Activated T-helper 9 cell treated with anti-CD3 and anti-CD28 coated beads, Interleukin-2, amount 50 U/mL, for 16 hours (primary cell): ENCODE results near the gene PERP.
"Not testable (repeated sequence)": the region's sequence is repeated elsewhere in the genome, so short reads cannot be mapped to it uniquely, and the experiment has no call there.

Experiments used
- DNase-seq: peaks from one replicate; pipeline ENCODE4 v3.0.0-alpha.2; 2020; ENCODE audit warnings: low read depth

PERP gene

DNA sequence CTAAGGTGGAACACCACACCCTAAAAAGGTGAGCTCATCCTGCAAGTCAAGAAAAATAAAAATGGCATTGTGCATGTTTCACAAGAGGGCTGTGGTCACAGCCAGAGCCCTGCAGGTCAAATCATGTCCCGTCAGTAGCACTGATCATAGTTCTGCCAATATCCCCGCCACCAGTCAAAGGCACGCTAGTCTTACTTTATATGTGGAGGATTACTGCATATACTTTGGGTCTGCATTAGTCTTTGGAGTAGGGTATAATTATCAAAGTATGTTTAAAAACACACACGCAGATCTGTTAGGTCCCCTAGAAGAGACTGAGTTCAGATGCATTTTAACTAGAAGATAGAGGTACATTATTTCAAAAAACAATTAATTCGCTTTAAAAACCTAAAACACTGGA, 1.8 kb downstream of the PERP start:
- no peak for DNase-seq

DNA sequence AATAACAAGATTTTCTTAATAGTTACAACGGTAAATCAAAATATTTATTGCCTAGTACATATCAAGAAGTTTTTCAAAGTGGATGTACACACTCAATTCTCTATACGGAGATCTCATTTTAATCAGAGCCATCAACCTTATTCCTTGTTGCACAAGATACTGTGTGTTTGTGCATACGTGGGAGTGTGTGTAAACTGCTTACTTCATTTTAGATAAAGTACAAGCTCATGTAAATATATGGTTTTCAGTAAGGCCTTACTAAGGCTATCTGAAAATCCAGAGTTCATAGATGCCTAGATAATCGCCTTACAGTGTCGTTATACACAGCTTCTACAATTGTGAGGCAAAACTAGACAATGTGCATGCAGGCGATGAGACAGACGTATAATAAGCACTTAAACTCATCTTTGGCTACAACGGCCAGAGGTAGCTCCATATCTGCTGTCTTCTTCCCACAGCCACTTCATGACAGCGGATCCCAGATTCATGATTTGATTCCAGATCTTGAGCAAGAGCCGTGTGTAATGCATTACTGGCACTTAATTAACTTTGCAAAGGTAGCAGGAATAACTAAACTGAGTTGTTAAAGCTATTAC, 2.5 kb downstream of the PERP start:
- no peak for DNase-seq

DNA sequence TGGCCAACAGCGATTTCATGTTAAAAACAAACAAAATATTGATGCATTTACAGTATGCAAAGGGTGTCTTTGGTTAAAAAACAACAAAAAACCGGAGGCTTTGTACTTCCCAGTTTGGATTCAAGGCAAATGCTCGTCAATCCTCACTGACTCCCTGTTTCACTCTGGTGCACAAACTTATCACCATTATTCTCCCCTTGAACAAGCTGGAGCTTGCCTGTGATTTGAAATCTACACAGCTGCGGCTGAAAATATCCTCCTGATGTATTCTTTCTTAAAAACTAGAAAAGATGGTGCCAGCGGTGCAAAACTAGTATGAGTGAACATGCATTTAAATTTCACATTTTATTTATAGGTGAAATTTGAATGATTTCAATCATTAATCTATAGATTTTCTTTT, 3.3 kb downstream of the PERP start:
- DNase-seq, result no peak

DNA sequence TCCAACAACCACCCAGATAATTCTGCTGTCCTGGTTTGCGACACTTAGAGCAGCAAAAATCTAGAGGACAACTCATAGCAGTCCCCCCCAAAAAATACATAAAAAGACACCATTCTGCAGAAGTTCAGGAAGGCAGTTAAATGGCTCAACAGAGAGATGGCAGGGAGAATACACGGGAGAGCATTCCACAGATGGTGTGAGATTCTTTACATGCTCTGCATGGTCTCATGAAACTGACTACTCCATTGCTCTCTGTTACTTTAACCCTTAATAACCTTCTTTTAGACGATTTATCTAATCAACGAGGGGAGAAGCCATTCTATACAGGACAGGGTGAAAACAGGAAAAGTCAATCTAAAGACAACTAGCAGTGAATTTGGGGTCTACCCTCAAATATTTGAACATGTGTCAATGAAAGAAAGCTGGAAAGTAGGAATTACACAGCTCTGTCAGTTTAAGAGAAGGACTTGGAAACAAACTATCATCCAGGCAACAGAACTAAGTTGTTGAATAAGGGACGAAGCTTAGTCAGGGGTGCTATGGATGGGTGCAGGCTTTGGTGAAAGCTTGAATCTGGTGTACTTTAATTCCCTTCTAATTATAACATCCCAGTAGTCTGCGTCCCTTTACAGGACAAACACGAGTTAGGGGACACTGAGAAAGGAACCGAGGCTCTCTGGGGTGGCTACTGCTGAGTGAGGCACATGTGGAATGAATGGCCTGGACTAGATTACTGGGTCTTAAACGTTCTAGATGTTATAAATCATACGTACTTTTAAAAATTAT, 5.1 kb downstream of the PERP start:
- no peak for DNase-seq

DNA sequence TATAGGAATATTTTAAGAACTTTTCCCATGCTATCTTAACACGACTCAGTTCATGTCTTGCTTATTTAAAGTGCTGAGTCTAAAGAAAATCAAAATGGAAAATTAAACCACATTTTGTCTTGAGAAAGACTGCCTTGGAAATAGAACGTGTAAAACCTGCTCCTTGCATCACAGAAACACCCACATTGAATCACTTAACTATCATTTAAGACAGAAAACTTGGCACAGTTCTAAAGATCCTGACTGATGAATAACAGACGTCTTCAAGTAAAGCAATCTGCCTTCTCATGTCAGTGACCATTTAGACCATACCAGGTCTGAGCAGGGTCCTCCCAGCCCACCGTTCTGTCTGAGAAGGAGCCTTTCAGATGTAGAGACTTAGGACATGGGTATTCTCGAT, 7.4 kb downstream of the PERP start:
- DNase-seq, result no peak

DNA sequence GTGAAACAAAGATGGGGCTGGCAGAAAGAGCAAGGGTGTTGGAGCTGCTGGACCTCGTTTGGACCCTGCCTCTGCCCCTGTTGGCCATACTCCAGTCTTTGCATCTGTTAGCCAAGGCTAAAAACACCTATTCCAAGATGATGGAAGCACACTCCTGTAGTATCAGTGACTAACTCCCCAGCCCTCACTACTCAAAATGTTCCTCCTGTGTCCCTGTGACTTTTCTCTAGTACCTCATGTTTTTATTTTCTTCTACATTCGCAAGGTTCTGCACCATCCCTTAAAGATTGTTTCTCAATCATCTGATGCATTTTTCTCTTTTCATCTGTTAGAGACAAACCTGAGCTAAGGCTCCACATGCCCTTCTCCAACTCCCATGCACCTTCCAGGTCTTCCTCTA, 8.9 kb downstream of the PERP start:
- no peak for DNase-seq

DNA sequence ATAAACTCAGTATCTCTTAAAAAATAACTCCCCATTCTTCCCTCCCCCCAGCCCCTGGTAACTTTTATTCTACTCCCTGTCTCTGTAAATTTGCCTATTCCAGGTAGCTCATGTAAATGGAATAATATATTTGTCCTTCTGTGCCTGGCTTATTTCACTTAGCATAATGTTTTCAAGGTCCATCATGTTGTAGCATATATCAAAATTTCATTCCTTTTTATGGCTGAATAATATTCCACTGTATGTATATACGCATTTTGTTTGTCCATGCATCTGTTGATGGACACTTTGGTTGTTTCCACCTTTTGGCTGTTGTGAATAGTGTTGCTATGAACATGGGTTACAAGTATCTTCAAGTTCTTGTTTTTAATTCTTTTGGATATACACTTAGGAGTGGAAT, 13.0 kb downstream of the PERP start:
- no peak for DNase-seq

DNA sequence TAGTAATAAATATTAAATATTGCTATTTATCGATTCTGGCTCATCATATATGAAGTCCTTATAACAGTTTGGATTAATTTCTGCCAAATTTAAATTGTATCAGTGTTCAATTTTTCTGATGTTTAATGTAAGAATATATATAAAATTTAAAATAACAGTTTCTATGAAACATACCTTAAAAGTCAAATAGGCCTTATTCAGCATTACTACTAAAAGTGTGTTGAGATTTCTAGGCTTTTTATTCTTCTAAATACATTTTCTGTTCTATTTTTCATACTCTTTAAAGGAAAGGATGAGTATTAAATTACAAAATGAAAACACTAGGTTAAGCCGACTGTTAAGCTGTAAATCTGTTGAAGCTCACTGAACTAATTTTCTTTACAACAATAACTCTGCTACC, 13.6 kb downstream of the PERP start:
- no peak for DNase-seq

DNA sequence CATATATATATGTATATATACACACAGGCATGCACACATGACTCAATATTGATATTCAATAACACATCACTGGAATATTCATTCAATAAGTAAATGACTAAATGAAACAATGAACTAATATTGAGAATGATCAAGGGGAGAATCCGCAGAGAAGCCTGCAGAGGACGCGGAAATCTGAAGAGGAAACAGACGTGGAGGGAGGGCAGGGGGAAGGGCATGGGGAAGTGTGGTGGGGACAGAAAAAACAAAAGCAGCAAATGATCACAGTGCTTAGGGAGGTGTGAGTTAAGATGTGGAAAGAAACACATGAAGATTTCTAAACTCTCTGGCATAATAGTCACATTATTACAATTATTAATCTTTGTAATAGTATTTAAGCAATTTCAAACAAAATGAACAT, 14.5 kb downstream of the PERP start:
- DNase-seq, result no peak

DNA sequence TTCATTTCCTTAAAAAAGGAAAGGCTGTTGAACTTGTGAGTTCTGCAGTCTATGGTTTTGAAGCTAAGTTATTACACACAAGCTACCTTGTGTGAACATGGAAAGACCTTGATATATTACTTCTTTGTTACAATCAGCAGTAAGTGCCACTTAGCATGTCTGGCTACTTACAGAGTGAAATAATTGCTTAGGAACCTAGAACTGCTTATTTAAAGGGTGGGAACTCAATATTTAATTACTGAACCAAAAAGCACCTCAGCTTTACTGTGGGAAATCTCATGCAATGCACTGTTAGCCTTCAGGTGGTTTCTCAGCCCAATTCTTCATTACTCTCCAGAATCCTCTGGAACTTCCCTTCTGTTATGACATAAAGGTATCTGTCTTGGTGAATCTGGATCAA, 17.9 kb downstream of the PERP start:
- DNase-seq, result no peak

DNA sequence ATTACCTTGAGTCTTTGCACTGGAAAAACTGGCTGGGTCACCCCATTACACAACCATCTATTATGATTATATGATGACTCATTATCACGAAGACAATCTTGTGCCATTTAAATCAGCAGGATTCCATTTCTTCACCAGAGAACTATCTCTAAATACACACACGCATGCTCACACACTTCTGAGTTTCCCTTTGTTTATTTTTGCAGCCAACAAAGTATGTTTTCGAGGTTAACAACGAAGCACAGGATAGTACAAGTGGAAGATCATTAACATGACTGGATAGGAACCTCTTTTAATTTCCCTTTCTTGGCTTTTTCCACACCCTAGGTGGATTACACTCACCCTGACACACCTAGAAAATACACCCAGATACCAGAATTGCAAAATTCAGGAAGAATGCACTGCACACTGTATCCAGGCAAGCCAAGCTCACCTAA, 18.9 kb downstream of the PERP start:
- DNase-seq, result no peak

DNA sequence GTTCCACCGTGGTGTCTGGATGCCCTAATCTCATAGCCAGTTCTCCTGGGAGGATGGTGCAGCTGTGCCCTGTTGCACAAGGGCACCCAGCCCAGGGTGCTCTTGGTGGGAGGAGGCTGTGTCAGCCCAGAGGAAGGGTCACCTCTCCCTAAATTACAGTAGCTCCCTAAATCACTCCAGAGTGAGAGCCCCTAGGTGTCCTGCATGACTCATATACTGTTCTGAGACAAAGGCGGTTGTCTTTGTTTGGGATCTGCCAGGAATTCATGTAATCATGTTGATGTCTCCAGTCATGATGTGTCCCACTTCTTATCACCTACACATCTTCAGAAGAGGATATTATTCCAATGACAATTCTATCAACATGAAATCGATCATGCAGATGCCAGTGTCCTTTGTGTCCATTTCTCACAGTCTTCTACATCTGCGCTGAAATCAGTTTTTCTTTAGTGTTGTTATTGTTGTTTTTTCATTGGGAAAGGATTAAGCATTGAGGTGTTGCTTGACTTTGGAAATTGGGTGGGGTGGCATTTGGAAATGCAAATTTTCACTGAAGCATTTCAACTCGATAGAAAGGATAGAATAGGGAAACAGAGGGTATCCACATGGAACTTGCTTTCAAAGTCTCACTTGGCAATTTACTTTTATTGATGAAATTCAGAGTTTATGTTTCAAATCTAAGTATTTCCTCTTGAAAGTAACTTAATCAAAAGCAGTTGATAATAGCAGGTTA, 19.5 kb downstream of the PERP start:
- DNase-seq, result no peak

DNA sequence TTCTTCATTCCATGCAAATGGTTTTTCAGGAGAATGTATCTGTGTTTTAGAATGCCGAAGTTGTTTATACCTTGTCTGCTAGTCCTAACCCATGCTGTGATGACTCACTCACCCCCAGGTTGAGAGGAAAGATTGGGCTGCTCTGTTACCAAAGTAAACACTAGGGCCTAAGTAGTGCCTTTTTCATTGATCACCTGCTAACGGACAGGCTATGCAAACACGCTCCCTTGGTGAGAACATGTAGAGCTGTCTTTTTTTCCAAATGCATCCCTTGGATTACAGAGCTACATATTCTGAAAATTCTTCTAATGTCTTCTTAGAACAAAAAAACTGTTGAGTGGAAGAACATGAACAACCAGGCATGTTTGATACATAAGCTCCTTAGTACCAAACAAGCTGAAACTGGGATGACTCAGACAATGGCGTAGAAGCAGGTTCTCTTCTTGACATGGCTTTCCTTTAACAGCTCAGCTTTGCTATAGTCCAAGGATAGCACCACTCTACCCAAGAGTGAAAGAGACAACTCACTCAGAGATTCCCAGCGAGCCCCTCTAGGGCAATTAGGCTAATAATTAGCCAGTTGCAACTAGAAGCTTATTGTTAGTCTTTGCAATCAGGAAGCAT, 20.5 kb downstream of the PERP start:
- DNase-seq, result no peak

DNA sequence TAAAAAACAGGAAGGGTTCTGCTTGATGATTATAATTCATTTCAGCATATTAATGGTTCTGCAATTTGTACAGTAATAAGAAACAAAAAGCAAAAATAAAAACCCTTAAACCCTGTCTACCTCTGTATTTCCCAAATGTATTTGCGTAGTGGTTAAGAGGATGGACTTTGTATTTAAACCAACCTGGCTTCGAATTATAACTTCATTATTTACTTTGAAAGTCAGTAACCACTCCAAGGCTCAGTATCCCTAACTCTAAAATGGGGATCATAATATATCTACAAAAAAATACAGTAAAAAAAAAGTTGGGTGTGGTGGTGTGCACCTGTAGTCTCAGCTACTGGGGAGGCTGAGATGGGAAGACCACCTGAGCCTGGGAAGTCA, 21.4 kb downstream of the PERP start:
- DNase-seq, result no peak

DNA sequence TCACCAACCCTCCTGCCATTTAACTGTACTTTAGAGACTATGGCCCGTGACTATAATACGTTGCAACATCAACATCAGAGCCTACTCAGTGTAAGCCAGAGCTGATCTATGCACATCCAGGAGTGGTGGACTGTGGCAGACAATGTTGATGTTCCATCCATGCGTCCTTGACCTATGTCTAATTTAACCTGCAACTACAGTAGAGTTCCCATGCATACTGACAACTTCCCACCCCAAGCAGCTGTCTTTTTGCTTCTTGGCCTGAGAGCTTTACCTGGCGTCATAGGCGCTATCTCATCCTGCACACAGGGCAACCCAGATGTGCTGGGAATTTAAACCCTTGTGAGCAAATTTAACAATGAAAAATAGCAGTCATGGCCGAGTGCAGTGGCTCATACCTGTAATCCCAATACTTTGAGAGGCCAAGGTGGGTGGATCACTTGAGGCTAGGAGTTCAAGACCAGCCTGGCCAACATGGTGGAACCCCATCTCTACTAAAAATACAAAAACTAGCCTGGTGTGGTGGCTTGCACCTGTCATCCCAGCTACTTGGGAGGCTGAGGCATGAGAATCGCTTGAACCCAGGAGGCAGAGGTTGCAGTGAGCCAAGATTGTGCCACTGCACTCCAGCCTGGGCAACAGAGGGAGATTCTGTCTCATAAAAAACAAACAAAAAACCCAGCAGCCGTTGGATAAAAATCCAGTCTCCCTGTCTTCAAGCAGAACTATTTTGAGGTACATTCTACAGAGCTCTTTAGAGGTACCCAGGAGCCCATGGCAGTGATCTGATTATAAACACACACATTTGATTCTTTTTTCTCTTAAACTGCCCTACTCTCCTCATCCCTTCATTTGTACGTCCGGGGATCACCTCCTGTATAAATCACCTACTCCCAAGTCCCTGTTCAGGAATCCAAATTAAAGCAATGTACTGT, 22.0 kb downstream of the PERP start:
- no peak for DNase-seq

DNA sequence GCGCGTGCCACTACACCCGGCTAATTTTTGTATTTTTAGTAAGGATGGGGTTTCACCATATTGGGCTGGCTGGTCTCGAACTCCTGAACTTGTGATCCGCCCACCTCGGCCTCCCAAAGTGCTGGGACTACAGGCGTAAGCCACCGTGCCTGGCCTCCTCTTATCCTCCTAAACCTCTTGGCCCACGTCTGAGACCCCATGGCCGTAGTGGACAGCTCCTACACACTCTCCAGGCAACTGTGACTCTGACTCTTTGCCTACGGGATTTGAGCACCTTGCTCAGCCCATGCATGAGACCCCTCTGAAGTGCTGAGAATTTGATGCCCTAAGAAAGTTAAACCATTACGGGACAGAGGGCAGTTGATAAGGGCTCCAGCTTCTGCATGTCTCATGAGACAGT, 25.0 kb downstream of the PERP start:
- no peak for DNase-seq

DNA sequence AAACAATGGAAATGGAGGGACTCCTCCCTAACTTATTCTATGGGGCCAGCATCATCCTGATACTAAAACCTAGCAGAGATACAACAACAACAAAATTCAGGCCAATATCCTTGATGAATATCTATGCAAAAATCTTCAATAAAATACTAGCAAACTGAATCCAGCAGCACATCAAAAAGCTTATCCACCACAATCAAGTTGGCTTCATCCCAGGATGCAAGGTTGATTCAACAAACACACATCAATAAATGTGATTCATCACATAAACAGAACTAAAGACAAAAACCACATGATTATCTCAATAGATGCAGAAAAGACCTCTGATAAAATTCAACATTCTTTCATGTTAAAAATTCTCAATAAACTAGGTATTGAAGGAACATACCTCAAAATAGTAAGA, 27.7 kb downstream of the PERP start:
- not testable (repeated sequence) for DNase-seq

DNA sequence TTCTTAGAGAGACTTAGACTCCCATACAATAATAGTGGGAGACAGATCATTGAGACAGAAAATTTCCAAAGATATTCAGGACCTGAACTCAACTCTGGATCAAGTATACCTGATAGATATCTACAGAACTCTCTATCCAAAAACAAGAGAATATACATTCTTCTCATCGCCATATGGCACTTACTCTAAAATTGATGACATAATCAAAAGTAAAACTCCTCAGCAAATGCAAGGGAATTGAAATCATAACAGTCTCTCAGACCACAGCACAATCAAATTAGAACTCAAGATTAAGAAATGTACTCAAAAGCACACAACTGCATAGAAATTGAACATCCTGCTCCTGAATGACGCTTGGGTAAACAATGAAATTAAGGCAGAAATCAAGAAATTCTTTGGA, 28.7 kb downstream of the PERP start:
- no peak for DNase-seq

DNA sequence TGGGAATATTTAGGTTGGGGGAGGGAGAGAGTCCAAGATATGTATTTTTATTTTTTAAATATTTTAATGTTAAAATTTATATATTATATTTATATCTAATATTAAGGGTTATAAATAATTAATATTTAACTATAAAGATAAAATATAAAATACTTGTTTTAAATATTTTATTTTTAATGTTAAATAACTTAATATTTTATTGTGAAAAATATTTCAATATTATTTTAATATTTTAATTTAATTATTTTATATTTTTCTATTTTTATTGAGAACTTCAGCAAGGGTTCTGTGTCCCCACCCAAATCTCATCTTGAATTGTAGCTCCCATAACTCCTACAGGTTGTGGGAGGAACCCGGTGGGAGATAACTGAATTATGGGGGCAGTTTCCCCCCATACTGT, 34.0 kb downstream of the PERP start:
- DNase-seq, result no peak

DNA sequence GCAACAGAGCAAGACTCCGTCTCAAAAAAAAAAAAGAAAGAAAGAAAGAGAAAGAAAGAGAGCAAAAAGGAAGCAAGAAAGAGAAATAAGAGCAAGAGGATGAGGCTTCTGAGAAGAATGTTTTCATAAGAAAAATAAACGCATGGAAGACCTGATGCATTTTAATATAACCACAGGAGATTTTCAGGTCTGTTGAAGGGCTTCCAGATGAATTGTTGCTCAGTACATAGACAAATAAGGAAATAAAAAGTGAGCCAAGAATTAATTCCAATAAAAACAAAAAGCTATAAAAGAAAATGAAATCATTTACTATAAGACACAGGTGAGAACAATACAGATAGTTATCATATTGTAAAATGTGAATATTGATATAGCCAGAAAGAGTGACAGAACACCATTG, 43.5 kb downstream of the PERP start:
- no peak for DNase-seq

DNA sequence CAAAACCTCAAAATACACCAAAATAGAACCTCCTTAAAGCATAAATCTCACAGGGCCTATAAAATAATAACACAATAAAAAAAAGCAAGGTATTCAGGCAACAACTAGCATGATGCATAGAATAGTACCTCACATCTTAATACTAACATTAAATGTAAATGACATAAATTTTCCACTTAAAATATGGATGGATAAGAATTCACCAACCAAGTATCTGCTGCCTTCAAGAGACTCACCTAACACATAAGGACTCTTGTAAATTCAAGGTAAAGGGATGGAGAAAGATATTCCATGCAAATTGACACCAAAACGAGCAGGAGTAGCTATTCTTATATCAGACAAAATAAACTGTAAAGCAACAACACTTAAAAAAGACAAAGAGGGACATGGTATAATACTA, 52.2 kb downstream of the PERP start:
- DNase-seq, result no peak

DNA sequence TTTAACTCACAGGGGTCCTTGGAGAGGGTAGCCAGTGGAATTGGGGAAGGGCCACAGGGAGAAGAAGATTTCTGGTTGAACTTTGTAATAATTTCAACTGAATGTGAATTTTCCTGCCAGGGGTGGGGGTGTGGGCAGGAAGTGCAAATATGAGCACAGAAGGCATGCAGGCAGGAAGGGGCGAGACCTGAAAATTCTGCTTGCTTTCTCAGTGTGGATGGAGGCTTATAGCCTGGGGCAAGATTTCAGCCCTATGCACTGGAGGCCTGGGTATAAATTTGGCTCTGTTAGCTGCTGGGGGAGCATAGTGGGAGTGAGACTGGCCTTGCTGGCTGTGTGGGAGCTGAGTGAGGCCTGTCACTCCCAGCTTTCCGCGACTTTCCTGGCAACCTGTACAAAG, 54.4 kb downstream of the PERP start:
- DNase-seq, result no peak
